HG02943 (cell line): ENCODE data around the gene STX12.

Experiments used
- ATAC-seq: cut with Tn5 transposase; IDR thresholded peaks from one replicate; pipeline ENCODE4 v1.9.1; 2021; ENCODE audit warnings: mild to moderate bottlenecking, low read depth, moderate library complexity; ENCODE audit not compliant: unreplicated experiment

The STX12 gene

GRCh38 chr1:27772932-27773825, at the start of gene STX12:
Gene STX12 (plus strand): TSS chr1:27773219. CDS start chr1:27773308, 89 bp downstream.
- ATAC-seq, result peak; percentile 98

DNA sequence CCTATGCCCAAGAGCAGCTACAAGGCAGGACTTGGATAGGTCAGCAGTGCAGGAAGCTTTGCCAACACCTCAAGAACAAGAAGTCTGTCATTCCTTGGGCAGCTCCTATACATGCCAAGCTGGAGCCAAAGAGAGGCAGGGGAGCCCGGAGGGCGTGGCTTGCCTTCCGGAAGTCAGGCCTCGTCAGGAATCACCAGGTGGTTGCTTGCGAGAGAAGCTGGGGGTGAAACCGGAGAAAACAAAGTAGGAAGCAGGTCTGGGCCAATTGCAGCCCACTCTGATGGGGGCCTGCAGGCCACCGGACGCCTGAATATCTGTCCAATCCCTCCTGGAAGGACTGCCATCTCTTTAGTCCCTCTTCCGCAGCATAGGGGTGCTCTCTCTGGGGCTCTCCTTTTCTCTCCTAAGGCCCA, 48.1 kb upstream of the STX12 start:
- ATAC-seq, result no peak

DNA sequence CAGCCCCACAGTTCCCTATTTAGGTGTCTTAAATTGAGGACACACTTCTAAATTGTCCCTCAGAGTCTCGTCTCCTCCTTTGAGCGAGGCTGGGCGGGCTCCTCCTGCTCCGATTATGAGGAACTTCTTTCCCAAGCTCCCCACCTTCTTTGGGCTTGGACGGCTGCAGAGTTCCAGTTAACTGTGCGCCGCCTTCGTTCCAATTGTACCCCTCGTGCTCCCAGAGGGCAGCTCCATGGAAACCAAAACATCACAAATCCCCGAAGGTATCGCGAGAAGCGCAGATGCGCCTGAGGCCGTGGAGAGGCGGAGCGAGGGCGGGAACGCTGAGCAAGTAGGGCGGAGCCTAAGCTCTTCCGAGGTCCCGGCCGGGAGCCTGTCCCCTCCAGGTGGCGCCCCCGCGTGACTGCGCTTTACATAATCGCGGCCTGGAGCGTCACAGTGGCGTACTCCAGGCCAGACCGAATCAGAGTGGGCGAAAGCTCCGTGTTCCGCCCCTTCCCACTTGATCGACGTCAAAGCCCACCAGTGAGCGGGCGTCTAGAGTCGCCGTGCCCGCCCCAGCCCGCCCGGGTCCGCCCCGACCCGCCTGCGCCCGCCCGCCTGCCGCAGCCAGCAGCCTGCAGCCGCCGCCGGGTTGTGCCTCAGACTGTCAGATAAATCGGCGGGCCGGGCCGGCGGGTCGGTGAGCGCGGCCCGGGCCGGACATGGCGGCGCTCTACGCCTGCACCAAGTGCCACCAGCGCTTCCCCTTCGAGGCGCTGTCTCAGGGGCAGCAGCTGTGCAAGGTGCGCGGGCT, 47.4 kb upstream of the STX12 start, which contains the start of gene FAM76A:
FAM76A (plus strand) TSS at position 588 of the 799 bp plus-strand sequence; CDS start at position 708, 120 bp downstream.
- peak; percentile 94 for ATAC-seq

DNA sequence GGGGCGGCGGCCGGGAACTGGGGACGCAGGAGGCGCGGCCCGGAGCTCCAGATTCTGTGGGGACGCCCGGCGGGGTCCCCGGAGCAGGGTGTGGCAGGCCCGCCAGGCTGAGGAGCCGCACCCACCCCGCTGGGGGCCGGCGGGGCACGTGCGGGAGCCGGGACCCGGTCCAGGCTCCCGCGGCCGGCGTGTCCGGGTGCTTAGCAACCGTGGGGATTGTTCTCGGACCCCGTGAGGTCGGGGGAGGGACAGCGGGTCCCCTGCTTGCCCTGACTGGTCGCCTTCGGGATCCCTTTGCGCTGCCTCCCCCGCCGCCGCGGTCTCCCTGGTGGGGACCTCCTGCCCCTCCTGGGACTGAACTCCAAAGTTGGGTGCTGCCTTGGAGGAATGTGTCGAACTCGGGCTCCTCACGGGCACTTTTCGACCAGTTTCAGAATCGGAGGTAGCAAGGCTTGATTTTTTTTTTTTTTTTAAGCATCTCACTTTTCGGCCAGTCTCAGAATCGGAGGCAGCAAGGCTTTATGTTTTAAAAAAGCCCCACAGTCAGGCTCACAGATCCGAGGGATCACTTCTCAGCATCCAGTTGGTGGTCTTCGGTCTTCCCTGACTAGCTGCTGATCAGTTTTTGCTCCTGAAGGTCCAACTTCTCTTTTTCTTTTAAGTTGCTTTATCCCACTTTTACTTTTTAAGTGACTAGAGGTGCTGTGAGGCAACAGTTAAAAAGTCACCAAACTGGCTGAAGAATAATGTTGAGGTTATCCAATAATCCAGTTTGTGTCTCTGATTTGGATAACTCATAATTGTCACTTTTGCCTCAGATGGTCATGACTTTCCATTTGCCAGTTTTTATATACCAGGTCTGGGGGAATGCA, 46.6 kb upstream of the STX12 start:
- peak; percentile 15 for ATAC-seq

GRCh38 chr1:27727126-27727525, 45.9 kb upstream of the STX12 start:
- ATAC-seq, result no peak

DNA sequence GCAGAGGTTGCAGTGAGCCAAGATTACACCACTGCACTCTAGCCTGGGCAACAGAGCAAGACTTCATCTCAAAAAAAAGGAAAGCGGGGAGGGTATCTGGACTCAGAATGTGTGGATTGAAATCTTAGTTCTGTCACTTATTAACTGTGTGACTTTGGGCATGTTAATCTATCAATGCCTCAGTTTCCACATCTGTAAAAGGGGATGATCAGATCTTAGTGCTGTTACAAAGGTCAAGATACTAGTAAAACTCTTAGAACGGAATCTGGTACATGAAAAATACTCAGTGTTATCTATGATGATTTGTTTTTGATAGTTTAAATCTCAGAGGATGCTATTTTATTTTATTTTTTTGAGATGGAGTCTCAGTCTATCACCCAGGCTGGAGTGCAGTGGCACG, 36.8 kb upstream of the STX12 start:
- ATAC-seq, result no peak

DNA sequence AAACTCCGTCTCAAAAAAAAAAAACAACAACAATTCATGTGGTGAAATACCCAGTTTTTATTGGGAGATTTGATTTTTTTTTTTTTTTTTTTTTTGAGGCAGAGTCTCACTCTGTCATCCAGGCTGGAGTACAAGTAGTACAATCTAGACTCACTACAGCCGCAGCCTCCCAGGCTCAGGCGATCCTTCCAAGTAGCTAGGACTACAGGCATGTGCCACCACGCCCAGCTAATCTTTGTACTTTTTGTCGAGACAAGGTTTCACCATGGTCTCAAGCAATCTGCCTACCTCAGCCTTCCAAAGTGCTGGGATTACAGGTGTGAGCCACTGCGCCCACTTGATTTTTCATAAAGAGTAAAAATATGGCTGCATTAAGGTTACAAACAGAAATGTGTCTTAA, 31.9 kb upstream of the STX12 start:
- ATAC-seq, result no peak

DNA sequence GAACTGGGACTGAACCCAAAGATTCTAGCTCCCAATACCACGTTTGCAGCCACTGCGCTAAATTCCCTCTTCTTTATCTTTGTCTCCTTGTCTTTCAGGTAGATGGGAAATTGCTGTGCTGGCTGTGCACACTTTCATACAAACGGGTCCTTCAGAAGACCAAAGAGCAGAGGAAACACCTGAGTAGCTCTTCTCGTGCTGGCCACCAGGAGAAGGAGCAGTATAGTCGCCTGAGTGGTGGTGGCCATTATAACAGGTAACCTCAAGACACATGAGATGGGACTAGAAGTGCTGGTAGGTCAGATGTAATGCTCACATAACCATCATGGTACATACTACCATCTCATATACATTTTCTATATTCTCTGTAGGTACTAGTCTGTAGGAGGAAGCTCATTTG, 28.5 kb upstream of the STX12 start:
- ATAC-seq, result no peak

DNA sequence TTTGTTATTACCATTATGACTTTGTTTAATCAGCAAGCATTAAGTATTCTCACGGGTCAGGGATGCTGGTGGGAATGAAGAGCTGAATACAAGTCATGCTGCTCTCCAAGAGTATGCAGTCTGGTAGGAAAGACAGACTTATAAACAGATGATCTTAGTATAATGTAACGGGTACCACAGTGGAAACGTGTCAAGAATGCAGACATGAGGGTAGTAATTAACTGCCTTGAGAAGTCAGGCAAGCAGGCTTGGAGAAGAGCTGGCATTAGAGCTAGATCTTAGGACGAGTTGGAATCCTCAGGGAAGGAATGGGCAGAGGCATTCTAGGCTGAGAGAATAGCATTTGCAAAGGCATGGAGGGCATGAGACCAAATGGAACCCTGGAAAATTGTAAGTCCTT, 27.6 kb upstream of the STX12 start:
- no peak for ATAC-seq

GRCh38 chr1:27752360-27752759, 20.7 kb upstream of the STX12 start:
- no peak for ATAC-seq

DNA sequence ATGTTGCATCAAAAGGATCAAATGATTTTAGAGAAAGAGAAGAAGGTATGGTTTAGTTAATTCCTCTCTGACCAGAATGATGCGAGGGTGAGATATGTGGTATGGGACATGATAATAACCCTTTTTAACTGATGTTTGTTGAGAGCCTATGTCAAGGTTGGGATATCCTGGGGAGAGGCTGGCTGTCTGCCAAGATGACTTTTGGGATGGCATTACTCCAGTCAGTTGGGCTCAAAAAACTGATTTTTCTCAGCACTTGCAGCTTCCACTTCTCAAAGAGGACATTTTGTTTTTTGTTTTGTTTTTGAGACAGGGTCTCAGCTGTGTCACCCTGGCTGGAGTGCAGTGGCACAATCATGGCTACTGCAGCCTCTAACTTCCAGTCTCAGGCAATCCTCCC, 17.7 kb upstream of the STX12 start:
- no peak for ATAC-seq

DNA sequence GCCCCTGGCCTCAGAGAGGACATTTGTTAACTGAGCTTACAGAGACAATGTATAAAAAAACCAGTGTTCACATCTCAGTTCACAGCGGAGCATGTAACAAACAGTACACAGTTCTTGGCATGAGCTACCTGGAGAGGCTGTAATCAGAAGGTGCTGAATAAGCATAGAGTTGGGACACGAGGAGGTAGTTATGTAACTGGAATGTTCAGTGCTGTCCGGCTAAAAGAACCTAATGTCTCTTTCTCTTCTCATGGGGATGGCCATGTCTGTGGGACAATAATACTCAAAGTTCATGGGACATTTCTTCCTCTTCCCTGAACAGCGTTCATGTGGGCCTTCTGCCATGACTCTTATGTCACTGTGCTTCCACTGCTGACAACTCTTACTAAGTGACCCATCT, 17.2 kb upstream of the STX12 start:
- no peak for ATAC-seq

- ATAC-seq, result no peak
Measured at GRCh38 chr1:27759236-27759635, 13.8 kb upstream of the STX12 start.

GRCh38 chr1:27760426-27760825, 12.6 kb upstream of the STX12 start:
- no peak for ATAC-seq

- no peak for ATAC-seq
Measured at GRCh38 chr1:27762033-27762432, 11.0 kb upstream of the STX12 start.

DNA sequence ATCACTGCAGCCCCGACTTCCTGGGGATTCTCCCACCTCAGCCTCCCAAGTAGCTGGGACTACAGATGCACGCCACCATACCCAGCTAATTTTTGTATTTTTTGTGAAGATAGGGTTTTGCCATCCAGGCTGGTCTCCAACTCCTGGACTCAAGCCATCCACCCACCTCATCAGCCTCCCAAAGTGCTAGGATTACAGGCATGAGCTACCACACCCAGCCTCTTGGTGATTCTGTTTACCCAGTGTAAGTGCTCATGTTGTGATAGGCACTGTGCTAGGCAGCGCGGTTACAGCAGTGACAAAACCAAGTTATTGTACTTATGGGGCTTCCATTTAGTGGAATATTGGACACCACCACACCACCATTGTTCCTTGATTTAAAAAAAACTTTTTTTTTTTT, 9.7 kb upstream of the STX12 start:
- no peak for ATAC-seq

- no peak for ATAC-seq
Measured at GRCh38 chr1:27770293-27770830, 2.7 kb upstream of the STX12 start.

- ATAC-seq, result no peak
Measured at GRCh38 chr1:27772036-27772931, 735 bp upstream of the STX12 start.

DNA sequence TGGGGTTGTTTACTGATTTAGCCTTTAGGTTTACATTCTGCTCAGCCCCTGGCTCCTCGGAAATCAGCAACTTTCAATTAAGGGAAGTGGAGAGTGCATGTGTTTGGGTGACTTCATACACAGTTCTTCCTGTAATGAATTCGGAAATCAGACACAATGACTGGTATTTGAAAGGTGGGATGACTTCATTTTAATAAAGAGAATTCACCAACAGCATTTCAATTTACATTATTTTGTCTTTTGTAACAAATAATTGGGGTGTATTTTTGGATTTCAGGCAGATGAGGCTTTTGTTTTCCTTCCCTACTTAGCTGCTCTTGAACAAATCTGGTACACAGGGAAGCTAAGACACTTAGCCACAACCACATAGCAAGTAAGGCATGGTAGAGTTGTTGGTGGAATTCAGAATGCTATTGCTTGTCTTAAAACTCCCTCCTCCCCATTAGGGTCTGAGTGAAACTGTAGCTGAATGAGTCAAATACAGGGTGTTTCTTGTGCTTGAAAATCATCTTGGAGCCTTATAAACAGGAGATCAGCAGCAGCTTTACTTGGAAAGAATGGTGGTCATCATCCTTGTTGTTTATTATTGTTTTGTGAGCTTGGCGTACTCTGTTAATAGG, 917 bp downstream of the STX12 start:
- ATAC-seq, result no peak
